ENCODE data around the gene CA6.
"Not testable (repeated sequence)": the region's sequence is repeated elsewhere in the genome, so short reads cannot be mapped to it uniquely, and the experiment has no call there.

DNA sequence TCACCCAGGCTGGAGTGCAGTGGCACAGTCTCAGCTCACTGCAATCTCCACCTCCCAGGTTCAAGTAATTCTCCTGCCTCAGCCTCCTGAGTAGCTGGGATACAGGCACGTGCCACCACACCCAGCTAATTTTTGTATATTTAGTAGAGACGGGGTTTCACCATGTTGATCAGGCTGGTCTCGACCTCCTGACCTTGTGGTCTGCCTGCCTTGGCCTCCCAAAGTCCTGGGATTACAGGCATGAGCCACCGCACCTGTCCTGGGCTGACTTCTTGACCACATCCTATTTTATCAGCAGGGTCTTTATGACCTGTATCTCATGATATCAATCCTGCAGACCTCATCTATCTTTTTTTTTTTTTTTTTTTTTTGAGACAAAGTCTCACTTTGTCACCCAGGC, 45.0 kb upstream of the CA6 start:
- not testable (repeated sequence) for TF ChIP-seq ZNF274 (IDR thresholded peaks at IDR 0.05; ENCODE audit: low read depth, low read length); SUZ12 (IDR thresholded peaks at IDR 0.05; ENCODE audit: extremely low read depth, insufficient read depth, insufficient read length)
